WI38 (cell line): ENCODE measurements around the gene GOLGA7B.

Experiments
- H3K4me3 ChIP-seq: 2 replicates; pipeline ENCODE4 v1.5.1; 2011; ENCODE audit warnings: low read depth, mild to moderate bottlenecking, control low read depth, low read length
- CTCF ChIP-seq: IDR thresholded peaks from 2 replicates; pipeline ENCODE4 v1.5.1; 2012; ENCODE audit warnings: low read depth, mild to moderate bottlenecking, control low read depth, low read length

Gene GOLGA7B

GRCh38 chr10:97896756-97897358, 47.2 kb downstream of the GOLGA7B start:
- no peak for TF ChIP-seq CTCF
- no peak overlapping the region for H3K4me3 ChIP-seq

- TF ChIP-seq CTCF, result no peak
- H3K4me3 ChIP-seq, result no peak overlapping the region
Observed at GRCh38 chr10:97898429-97898828, 48.8 kb downstream of the GOLGA7B start.

GRCh38 chr10:97901381-97901780, 51.7 kb downstream of the GOLGA7B start:
- no peak overlapping the region for H3K4me3 ChIP-seq
- TF ChIP-seq CTCF, result no peak

- TF ChIP-seq CTCF, result no peak
- H3K4me3 ChIP-seq, result no peak overlapping the region
Observed at GRCh38 chr10:97903128-97904017, 53.7 kb downstream of the GOLGA7B start.

- no peak overlapping the region for H3K4me3 ChIP-seq
- no peak for TF ChIP-seq CTCF
Observed at GRCh38 chr10:97904018-97904381, 54.4 kb downstream of the GOLGA7B start.

- no peak for TF ChIP-seq CTCF
- H3K4me3 ChIP-seq, result no peak overlapping the region
Observed at GRCh38 chr10:97904576-97904975, 54.9 kb downstream of the GOLGA7B start.

GRCh38 chr10:97905276-97905675, 55.6 kb downstream of the GOLGA7B start:
- no peak for TF ChIP-seq CTCF
- H3K4me3 ChIP-seq, result no peak overlapping the region
